ENCODE data around the gene CEP41. TPM values are rescaled to one million over a fixed set of nuclear protein-coding genes. Genes with fewer than 3 reads are reported as not detected.

The CEP41 gene
- total and polyA plus RNA-seq, 2 of the 13 experiments (the other 11 are each of a cell fraction or from before 2014, with no cell fraction given), result 8.7 to 9.0 TPM

- H3K4me3 ChIP-seq (replicated peaks in 1 of 3; ENCODE audit: insufficient read depth in 1 of 3, low read depth in 2 of 3, low read length in 3 of 3), result peak overlapping the region; percentile 33 to 74 (median 69); a peak in 5 of 6 replicates
- intact Hi-C loops (cut with micrococcal nuclease; ENCODE audit: unreplicated experiment) (loop anchor here (10.0 kb wide), 1 partner anchor 212 kb away; no protein-coding TSS in a partner anchor), in situ Hi-C loops (cut with HindIII; ENCODE audit: extremely low pct_ligation_motif_present, low pct_unique_long_range_greater_than_20kb) (no loop called here)
- WGBS (ENCODE audit: low lambda C conversion rate), result 48% methylated on average over 6 of the region's 6 CpGs
- no peak for ATAC-seq
- peaks cover 10% of the 10 kb centered on the region for H3K4me1 ChIP-seq (ENCODE audit: insufficient read depth, low read length)
- FAIRE-seq, result no peak
- peak overlapping the region; percentile 75 for H3K4me2 ChIP-seq (ENCODE audit: low read depth, low read length)
- POLR2A ChIA-PET, result no interaction called here
- H3K36me3 ChIP-seq (replicated peaks in 1 of 2; ENCODE audit: control insufficient read depth in 1 of 2, insufficient read depth in 2 of 2, low read length in 2 of 2), result no peaks in the 10 kb centered on the region
- peaks cover 5% of the 10 kb centered on the region for H3K79me2 ChIP-seq (ENCODE audit: insufficient read depth, low read length)
- H4K20me1 ChIP-seq (ENCODE audit: insufficient read depth, low read length), result no peaks in the 10 kb centered on the region
- CTCF ChIA-PET (ENCODE audit: low intra/inter-chr PET ratio, low total read pairs), result no interaction called here
- H3K9ac ChIP-seq (ENCODE audit: insufficient read depth, low read depth, low read length), result peak overlapping the region; percentile 57
- no peak overlapping the region for H3K27ac ChIP-seq (ENCODE audit: extremely low read length, insufficient read depth, low read length)
- TF ChIP-seq ZBTB3 (CRISPR knock-in tag; IDR thresholded peaks at IDR 0.05; ENCODE audit: borderline replicate concordance, low read depth) (0 out of 2 replicates have a peak, but pooled peaks have one; percentile 6), JUND (CRISPR knock-in tag; IDR thresholded peaks at IDR 0.05) (no peak)
- H3K9me3 ChIP-seq (ENCODE audit: low read length), result peaks cover 1% of the 10 kb centered on the region; the same call in 1 of the 2 replicates
- H2AFZ ChIP-seq (ENCODE audit: low read length), result no peak overlapping the region
- no TSS peak for BruUV-seq (replicated peaks)
- DNase-seq (ENCODE audit: low spot score), result no peak
- no peaks in the 10 kb centered on the region; a peak in 1 of 5 replicates for H3K27me3 ChIP-seq (ENCODE audit: control insufficient read depth in 1 of 2, insufficient read depth in 2 of 2, low read length in 2 of 2)
These were observed 46.2 kb upstream of the CEP41 start for GRCh38 chr7:130486954-130487436.

- peak; percentile 78 for DNase-seq (ENCODE audit: low spot score)
- POLR2A ChIA-PET, result no interaction called here
- H2AFZ ChIP-seq (ENCODE audit: low read length), result no peak overlapping the region
- in situ Hi-C loops (cut with HindIII; ENCODE audit: extremely low pct_ligation_motif_present, low pct_unique_long_range_greater_than_20kb), result no loop called here
- no peaks in the 10 kb centered on the region; a peak in 1 of 5 replicates for H3K27me3 ChIP-seq (ENCODE audit: control insufficient read depth in 1 of 2, insufficient read depth in 2 of 2, low read length in 2 of 2)
- H3K9me3 ChIP-seq (ENCODE audit: low read length), result no peaks in the 10 kb centered on the region
- no peaks in the 10 kb centered on the region for H4K20me1 ChIP-seq (ENCODE audit: insufficient read depth, low read length)
- peak overlapping the region; percentile 57 for H3K9ac ChIP-seq (ENCODE audit: insufficient read depth, low read depth, low read length)
- H3K36me3 ChIP-seq (replicated peaks in 1 of 2; ENCODE audit: control insufficient read depth in 1 of 2, insufficient read depth in 2 of 2, low read length in 2 of 2), result no peaks in the 10 kb centered on the region
- intact Hi-C loops (cut with micrococcal nuclease; ENCODE audit: unreplicated experiment), result loop anchor here (10.0 kb wide), 1 partner anchor 212 kb away; no protein-coding TSS in a partner anchor
- CTCF ChIA-PET (ENCODE audit: low intra/inter-chr PET ratio, low total read pairs), result no interaction called here
- BruUV-seq (replicated peaks), result no TSS peak
- 28% methylated on average over 40 of the region's 67 CpGs for WGBS (ENCODE audit: low lambda C conversion rate)
- peak; percentile 97 for ATAC-seq
- peak overlapping the region; percentile 33 to 74 (median 69) for H3K4me3 ChIP-seq (replicated peaks in 1 of 3; ENCODE audit: insufficient read depth in 1 of 3, low read depth in 2 of 3, low read length in 3 of 3)
- peak overlapping the region; percentile 75 for H3K4me2 ChIP-seq (ENCODE audit: low read depth, low read length)
- H3K4me1 ChIP-seq (ENCODE audit: insufficient read depth, low read length), result peaks cover 10% of the 10 kb centered on the region
- H3K27ac ChIP-seq (ENCODE audit: extremely low read length, insufficient read depth, low read length), result peak overlapping the region; percentile 41
- peaks cover 5% of the 10 kb centered on the region for H3K79me2 ChIP-seq (ENCODE audit: insufficient read depth, low read length)
- FAIRE-seq, result no peak
- no peak for TF ChIP-seq TIGD3 (CRISPR knock-in tag; IDR thresholded peaks at IDR 0.05; ENCODE audit: borderline replicate concordance)
- TF ChIP-seq HMGXB3 (CRISPR knock-in tag; IDR thresholded peaks at IDR 0.05; ENCODE audit: borderline replicate concordance), result no peak; the same call in 1 of the 2 replicates
- no peak for TF ChIP-seq MAFF (IDR thresholded peaks at IDR 0.05; ENCODE audit: low read depth, low read length)
- TF ChIP-seq TBL1XR1 (IDR thresholded peaks at IDR 0.05; ENCODE audit: borderline replicate concordance, low read length, partially characterized antibody), result no peak
- TF ChIP-seq NR2F2 (IDR thresholded peaks at IDR 0.05; ENCODE audit: borderline replicate concordance, low read depth), result no peak
- no peak for TF ChIP-seq WIZ (CRISPR knock-in tag; IDR thresholded peaks at IDR 0.05)
- peak; percentile 75 for TF ChIP-seq ZFY (CRISPR knock-in tag; IDR thresholded peaks at IDR 0.05)
These were observed 45.5 kb upstream of the CEP41 start for GRCh38 chr7:130486114-130486953.

Data from HepG2 (cell line).